NCI-H2196 treated with DMSO at 0.1 percent for 48 hours (cell line): Measurements from ENCODE around the gene MMP19.

Experiments used
- DNase-seq: peaks from one replicate; lab custom pipeline; 2025; ENCODE audit not compliant: unreplicated experiment; lab: John Stamatoyannopoulos, UW

Gene MMP19

DNA sequence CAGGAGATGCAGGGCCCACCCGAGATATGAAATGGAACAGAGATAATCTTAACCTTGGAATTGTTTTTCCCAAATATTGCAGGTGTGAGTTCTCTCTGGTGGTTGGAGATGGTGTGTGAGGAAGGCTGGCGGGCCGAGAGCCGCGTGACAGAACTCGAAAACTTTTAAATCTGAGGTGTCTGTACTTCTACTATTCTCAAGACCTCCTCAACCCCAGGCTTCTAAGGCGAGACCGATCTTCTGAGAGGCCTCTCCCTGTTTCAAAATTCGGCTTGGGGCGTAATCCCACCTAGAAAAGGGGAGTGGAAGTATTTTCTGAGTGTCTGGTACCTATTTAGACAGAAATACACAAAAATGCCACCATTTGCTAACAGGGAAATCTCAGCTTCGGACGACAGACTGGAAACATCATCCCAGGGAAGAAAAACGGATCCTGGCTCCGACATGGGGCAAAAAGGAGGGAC, 25.8 kb downstream of the MMP19 start:
- no peak for DNase-seq

DNA sequence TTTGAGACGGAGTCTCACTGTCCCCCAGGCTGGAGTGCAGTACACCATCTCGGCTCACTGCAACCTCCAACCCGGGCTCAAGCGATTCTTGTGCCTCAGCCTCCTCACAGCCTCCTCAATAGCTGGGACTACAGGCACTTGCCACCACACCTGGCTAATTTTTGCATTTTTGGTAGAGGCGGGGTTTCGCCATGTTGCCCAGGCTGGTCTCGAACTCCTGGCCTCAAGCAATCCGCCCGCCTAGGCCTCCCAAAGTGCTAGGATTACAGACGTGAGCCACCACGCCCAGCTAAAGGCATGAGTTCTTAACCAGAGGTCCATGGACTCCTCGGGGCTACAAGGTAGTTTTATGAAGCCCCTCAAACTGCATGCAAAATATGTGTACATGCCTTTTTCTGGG, 27.3 kb downstream of the MMP19 start:
- DNase-seq: no peak

GRCh38 chr12:55814257-55814656, 28.5 kb downstream of the MMP19 start:
- DNase-seq: no peak

- no peak for DNase-seq
Observed at GRCh38 chr12:55812088-55812487, 30.6 kb downstream of the MMP19 start.

GRCh38 chr12:55809274-55809673, 33.5 kb downstream of the MMP19 start:
- DNase-seq: no peak

DNA sequence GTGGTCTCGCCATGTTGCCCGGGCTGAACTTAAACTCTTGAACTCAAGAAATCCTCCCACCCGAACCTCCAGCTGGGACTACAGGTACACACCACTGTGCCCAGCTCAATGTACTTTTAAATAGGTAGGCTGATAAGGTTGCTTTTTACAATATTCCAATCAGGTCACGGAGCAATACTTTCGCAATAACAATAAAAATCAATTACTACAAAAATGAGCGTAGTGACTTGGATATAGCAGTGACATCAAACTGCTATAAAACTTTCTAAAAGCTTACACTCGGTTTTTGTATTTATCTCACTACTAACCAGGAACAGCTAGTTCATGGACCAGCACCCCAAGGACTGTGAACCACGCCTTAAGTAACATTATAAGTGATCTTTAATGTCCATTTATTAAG, 35.8 kb downstream of the MMP19 start:
- DNase-seq: no peak

- DNase-seq: no peak
Observed at GRCh38 chr12:55797550-55797949, 45.2 kb downstream of the MMP19 start.

DNA sequence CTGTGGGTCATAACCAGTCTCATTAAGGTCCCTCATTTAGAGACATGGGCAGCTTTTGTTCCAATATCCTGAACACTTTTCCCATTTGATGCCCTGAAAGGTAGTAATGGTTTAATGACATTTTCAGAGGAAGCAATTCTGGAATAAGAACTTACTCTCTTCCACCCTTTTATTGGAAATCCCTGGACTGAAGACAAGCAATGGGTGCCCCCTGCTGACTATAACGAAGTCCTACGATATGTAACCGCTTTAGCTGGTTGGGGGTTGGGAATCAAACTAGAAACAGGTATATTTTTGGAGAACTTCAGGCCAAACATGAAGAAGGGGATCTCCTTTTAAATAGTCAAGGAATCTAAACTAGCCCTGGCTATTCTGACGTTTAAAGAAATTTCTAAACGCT, 45.7 kb downstream of the MMP19 start:
- peak; percentile 42 for DNase-seq

DNA sequence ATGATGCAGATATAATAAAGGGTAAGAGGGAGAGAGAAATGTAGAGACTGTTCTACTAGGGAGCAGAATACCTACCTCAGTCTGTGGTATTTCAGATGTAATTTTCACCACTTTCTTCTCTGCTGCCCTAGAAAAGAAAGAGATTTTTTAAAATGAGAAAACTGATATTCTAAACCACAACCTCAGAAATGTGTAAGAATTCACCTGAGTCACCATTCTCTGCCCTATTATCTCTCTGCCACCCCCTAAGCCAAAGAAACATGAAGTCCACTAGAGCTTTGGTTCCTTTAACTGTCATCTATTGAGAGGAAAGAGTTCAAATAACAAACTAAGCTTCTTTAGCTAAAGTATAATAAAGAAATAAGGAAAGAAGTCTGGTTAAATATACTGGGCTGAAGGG, 46.8 kb downstream of the MMP19 start:
- no peak for DNase-seq

DNA sequence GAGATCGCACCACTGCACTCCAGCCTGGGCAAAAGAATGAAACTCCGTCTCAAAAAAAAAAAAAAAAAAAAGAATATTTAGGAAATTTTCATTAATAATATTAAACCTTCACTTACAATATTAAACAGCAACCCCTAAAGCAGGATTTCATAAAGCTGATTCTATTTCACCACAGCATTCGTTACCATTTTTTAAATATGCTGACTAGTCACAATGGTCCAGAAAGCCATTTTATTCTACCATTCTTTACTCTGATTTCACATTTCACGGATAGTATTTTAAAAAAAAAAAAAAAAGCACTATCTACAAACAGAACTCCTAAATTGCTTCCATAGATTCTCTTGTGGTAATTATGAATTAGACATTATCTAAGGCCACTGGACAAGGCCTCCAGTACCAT, 52.8 kb downstream of the MMP19 start:
- DNase-seq: no peak

- DNase-seq: no peak
Observed at GRCh38 chr12:55789171-55789570, 53.6 kb downstream of the MMP19 start.

DNA sequence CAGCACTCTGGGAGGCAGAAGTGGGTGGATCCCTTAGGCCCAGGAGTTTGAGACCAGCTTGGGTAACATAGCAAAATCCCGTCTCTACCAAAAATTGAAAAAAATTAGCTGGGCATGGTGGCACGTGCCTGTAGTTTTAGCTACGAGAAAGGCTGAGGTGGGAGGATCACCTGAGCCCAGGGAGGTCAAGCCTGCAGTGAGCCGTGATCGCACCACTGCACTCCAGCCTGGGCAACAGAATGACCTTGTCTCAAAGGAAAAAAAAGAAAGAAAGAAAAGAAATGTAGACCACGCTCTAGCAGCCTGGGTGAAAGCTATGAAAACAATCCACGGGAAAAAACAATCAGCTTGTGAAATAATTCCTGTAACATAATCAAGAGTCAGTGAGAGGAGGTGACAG, 54.2 kb downstream of the MMP19 start:
- no peak for DNase-seq
